HG02970 (cell line): Measurements from ENCODE around the gene ODAD4.

Experiments
- ATAC-seq: cut with Tn5 transposase; IDR thresholded peaks from one replicate; pipeline ENCODE4 v1.9.1; 2021; ENCODE audit warnings: mild to moderate bottlenecking, moderate library complexity, moderate number of reproducible peaks; ENCODE audit not compliant: unreplicated experiment, low FRiP score

The ODAD4 gene

DNA sequence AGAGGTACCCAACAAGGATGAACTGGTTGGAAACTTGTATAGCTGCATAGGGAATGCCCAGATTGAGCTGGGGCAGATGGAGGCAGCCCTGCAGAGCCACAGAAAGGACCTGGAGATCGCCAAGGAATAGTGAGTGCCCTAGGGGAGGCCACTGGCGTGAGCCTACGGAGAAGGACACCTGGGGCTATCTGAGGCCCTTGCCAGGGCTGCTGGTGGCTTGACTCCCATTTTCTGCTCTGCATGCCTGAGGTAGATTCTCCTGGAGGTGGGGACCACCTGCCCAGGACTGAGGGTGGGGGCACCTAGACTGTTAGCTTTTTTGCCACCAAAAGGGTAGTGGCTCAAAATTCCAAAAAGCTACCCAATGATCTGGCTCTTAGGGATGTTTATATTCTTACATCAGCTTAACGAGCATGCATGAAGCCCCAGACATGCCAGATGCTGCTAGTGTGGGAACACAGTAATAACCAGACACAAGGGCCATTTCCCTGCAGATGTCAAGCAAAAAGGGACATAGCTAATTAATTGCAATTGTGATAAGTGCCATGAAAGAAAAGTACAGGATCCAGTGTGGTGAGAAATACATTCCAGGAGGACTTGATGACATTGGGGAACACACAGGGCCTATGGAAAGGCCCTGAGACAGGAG, 8.8 kb downstream of the ODAD4 start:
- no peak for ATAC-seq

DNA sequence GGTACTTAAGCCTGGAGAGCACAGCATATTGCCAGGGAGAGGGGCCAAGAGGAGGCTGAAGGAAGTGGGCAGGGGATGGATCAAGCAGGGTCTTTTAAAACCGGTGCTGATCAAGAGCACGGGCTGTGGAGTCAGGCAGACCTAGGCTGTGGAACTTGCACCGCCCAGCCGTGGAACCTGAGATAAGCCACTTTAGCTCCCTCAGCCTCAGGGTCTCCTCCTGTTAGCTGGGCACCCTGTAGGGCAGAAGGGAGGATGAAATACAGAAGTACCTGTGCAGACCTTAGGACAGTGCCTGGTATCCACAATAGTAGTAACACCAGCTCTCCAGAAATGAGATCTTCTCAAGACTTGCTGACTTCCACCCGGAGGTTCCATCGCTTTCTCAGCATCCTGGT, 9.3 kb downstream of the ODAD4 start:
- ATAC-seq, result no peak

DNA sequence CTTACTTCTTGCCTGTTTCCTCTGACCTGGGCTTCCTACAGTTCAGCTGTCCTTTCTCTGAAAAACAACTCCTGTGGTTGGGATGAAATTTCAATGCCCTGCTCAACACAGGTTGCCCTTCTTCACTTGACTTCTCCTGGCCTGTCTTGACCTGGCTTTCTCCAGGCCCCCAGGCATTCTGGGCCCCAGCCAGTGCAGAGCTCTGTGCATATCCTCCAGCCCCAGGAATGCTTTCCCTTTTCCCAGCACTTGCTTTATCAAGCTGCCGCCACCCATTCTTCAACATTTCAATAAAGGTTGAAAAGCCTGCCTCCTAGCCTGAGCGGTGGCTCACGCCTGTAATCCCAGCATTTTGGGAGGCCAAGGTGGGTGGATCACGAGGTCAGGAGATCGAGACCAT, 10.8 kb downstream of the ODAD4 start:
- ATAC-seq, result no peak

DNA sequence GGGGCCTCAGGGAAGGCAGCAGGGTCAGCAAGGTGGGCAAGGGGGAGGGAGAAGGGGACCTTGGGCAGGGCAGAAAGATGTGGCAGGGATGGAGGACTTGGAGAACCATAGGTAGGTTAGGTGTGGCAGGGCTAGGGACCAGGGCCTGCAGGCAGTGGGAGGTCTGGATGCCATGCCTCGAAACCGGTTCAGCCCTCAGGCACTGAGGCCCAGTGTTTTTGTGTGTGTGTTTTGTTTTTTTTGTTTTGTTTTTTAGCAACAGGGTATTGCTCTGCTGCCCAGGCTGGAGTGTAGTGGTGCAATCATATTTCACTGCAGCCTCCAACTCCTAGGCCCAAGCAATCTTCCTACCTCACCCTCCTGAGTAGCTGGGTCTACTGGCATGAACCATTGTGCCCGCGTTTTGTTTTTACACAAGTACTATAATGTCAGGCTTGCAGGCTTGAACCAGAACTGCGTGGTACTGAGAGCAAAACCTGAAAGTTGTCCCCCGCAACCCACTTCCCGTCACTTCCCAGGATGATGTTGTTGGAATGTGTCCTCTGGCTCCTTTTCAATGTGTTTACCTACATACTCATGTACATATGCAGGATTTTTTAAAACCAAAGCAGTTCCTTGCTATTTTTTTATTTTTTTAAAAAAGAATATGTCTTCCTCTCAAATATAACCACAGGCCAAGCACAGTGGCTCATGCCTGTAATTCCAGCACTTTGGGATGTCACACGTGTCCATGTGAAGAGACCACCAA, 12.4 kb downstream of the ODAD4 start:
- ATAC-seq, result no peak

DNA sequence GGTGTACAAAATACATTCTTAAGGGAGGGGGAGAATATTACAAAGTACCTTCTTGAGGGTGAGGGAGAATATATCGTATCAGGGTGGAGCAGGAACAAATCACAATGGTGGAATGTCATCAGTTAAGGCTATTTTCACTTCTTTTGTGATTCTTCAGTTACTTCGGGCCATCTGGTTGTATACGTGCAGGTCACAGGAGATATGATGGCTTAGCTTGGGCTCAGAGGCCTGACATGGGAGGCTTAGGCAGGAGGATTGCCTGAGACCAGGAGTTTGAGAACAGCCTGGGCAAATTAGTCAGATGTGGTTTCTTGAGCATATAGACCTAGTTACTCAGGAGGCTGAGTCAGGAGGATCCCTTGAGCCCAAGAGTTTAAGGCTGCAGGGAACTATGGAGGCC, 13.1 kb downstream of the ODAD4 start:
- no peak for ATAC-seq

DNA sequence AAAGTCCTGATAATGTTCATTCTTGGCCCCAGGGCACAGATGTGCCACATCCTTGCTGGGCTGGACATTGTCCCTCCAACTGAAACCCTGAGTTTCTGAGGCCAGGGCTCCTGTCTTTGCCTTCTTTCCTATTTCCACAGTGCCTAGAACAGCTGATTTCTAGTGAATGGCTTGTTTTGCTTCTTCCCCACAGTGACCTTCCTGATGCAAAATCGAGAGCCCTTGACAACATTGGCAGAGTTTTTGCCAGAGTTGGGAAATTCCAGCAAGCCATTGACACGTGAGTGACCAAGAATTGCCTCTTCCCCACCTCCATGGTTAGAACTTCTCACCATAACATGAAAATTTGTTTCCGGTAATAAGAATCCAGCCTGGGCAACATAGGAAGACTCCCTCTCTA, 14.5 kb downstream of the ODAD4 start:
- no peak for ATAC-seq

DNA sequence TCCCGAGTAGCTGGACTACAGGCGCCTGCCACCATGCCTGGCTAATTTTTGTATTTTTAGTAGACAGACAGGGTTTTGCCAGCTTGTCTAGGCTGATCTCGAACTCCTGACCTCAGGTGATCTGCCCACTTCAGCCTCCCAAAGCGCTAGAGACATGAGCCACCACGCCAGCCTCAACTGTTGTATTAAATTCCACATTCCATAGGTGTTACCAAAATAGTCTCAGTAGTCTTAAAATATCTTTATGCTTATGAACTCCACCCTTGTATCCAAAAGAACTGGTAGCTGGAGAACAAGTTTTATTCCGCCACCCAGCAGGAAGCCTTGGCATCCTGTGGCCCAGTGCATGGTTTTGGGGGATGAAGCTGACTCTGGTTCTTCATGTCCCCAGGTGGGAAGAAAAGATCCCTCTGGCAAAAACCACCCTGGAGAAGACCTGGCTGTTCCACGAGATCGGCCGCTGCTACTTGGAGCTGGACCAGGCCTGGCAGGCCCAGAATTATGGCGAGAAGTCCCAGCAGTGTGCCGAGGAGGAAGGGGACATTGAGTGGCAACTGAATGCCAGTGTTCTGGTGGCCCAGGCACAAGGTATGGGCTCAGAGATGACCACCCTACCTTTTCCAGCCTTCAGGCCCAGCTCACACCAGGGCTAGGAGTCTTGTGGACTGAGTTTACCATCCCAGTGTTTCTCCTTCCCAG, 18.5 kb downstream of the ODAD4 start:
- ATAC-seq, result no peak

DNA sequence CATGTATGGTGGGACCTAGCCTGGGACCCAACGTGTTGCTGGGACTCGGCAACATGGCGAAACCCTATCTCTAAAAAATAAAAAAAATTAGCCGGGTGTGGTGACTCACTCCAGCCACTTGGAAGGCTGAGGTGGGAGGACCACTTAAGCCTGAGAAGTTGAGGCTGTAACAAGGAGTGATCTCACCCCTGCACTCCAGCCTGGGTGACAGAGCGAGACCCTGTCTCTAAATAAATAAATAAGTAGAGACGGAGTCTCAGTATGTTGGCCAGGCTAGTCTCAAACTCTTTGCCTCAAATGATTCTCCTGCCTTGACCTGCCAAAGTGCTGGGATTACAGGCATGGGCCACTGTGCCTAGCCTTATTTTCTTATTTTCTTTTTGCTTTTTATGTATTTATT, 26.1 kb downstream of the ODAD4 start:
- no peak for ATAC-seq

DNA sequence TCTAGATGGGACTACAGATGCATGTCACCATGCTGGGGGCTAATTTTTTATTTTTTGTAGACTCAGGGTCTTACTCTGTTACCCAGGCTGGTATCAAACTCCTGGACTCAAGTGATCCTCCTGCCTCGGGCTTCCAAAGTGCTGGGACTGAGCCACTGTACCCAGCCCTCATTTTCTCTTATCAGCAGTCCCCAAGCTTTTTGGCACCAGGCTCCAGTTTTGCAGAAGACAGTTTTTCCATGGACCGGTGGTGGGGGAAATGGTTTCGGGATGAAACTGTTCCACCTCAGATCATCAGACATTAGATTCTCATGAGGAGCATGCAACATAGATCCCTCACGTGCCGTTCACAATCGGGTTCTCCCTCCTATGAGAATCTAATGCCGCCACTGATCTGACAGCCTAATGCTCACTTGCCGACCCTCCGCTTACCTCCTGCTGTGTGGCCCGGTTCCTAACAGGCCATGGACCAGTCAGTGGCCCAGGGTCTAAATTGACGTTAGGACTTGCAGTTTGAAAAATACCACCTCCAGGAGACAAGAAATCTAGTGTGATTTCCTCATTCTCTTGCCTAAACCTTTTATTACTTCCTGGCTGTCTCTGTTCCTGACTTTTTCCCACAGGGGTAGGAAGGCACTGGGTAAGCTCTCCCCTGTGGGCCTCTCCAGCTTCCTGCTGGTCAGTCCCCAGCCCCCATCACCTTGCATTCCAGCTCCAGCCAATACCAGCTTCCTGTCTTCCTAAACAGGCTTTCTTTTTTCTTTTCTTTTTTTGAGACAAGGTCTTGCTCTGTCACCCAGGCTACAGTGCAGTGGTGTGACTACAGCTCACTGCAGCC, 26.8 kb downstream of the ODAD4 start:
- ATAC-seq, result no peak

DNA sequence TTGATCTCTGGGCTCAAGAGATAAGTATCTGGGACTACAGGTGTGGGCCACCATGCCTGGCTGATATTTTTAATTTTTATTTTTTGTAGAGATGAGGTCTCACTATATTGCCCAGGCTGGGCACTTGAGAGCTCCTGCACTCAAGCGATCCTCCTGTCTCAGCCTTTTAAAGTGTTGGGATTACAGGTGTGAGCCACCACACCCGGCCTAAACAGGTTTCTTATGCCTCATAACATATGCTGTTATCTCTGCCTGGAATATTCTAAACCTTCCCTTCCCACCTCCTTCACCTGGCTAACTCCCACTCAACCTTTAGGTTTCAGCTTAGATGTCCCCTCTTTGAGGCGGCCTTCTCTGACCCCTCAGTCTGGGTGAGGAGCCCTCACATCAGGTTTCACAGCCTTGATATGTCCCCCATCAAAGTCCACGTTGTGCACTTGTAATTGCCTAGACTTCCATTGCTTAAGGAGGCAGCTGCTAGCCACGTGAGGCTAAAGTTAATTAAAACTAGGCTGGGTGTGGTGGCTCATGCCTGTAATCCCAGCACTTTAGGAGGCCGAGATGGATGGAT, 27.5 kb downstream of the ODAD4 start:
- no peak for ATAC-seq

DNA sequence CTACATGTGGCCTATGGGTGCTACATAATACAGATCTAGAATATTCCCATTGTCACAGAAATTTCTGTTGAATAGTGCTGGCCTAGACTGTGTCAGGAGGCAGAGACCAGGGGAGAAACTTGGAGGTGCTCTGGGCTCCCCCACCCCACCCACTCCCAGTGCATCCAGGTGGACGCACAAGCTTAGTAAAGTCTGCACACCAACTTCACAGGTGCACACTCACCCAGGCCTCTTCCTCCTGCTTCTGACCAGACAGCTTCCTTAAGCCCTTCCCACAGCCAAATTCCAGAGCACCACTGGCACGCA, 28.6 kb downstream of the ODAD4 start:
- ATAC-seq, result no peak

DNA sequence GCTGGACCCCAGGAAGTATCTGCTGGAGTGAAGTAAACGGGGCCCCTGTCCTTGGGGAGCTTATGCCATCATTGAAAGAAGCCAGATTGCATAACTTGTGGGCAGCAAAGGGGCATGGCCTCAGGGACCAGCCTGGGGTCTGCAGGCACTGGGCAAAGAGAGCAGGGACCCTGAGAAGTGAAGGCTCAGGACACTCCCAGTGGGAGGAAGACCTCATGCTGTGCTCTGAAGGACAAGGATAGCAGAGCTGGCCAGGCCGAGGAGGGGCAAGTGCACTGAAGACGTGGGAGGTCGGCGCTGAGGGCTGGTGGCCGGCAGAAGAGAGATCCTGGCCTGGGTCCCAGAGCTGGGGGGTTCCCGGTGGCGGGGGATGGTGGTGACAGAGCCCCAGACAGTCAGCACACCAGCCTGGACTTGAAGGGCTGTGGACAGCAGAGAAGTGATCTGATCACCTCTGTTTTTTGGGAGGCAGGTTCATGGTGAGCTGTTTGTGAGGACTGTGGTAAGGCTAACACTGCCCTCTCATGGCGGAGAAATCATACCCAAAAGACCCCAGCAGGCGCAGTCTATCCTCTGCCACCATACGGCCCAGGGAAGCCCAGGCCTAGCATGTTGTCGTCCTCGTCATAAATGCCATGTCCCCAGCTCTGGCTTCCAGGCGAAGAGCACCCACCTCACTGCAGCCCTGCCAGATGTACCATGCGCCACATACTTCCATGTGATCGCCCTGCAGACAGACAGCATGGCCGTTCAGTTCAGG, 29.1 kb downstream of the ODAD4 start:
- no peak for ATAC-seq

DNA sequence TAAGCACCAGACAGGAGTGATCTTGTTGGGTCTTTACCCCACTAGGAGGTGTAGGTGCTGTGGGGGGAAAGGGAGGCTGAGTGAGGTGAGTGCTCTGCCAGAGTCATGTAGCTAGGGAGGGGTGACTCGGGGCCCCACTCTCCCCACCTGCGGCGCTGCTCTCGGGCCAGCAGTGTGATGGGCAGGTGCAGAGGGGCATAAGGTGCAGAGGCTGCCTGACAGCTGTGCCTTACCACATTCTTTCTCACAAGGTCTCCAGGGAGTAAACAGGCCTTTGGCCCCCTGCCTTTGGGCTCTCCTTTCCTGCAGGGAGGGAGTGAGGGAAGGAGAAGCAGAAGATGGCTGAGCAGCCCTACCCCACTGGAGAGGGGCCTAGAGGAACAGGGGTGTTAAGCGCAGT, 31.7 kb downstream of the ODAD4 start:
- no peak for ATAC-seq

DNA sequence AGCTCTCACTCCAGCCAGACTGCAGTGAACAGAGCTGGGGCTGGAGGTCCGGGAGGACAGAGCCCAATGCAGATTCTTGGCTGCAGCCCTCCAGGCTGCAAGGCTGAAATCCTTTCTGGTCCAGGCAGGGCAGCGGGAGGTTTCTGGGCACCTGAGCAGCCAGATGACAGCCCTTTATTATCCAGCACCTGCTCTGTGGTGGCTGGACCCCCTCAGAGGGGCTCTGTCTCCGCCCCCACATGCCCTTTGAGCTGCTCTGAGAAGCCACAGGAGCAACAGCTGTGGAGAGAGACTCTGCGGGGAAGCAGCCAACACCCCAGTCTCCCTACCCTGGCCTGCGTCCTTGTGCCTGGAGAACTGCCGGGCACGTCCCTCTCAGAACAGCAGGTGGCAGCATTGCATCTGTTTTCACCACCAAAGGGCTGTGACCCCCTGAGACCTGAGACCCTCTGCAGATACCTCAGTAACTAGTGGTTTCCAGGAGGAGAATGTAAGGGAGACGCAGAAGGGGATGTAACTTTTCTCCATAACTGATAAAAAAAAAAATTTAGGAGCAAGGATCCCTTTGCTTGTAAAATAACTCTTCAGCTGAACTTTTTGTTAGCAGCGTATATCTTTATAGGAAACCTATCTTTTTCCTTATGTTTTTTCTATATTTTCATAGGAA, 32.5 kb downstream of the ODAD4 start:
- no peak for ATAC-seq

DNA sequence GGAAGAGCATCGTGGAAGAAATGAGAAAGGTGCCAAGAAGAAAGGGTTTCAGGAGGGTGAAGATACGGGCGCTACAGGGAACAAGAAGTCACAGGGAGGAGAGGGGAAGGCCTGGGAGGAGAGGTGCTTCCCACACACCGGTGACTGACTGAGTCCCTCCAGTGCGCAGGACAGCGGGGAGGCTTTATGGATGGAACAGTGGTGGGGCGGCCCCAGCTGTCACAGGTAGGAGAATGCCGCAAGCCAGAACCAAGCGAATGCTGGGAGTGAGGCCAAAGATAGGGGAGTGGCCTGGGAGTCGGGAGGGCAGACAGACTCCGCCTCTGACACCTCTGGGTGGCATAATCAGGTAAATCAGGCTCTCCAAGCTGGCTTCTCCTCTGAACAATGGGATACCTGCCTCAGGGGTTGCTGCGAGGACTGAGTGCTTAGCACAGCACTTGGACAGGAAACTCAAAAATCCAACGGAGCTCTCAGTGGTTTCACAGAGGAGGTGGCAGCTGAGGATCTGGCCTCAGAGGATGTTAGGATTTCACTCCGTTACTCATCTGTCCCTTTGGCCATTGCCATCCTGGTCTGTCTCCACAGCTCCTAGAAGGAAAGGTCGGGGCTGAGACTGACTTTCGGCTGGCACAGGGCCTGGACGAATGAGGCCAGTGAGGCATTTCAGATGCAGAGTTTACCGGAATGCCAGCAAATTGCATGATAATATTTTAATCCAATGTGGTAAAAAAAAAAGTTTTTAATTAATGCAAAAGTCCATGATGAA, 35.5 kb downstream of the ODAD4 start:
- peak; percentile 24 for ATAC-seq

DNA sequence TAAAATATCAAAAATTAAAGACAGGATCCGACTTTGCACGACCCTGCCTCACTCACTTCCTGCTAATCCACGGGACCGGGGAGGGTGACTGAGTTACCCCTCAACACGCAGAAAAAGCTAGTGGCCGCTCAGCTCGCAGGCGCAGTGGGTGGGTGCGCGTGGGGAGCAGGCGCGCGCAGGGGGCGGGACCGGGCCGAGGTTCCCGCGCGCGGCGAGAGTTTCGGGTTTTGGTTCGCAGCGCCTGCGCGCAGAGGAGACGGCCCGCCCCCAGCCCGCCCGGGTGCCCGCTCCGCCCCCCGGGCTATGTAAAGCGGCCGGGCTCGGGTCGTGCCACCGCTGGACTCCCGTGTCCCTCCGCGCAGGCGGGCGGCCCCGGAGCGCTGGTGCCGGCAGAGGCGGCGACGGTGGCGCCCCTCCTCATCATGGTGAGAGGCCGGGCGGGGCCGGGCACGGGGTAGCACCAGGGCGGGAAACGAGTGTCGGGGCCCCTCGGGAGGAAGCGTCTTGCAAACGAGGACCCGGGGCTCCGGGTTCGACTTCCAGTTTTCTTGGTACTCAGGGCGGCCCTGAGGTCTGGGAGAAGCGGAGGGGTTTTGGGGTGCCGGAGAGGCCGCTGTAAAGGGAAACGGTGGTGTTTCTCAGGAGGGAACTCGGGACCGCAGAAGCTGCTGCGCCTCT, 36.2 kb downstream of the ODAD4 start, which contains the start of gene CNP:
Gene CNP, plus strand, starts transcription at position 333 of the 678 bp plus-strand sequence. Its CDS starts 90 bp downstream, at position 423.
- ATAC-seq, result peak; percentile 67

DNA sequence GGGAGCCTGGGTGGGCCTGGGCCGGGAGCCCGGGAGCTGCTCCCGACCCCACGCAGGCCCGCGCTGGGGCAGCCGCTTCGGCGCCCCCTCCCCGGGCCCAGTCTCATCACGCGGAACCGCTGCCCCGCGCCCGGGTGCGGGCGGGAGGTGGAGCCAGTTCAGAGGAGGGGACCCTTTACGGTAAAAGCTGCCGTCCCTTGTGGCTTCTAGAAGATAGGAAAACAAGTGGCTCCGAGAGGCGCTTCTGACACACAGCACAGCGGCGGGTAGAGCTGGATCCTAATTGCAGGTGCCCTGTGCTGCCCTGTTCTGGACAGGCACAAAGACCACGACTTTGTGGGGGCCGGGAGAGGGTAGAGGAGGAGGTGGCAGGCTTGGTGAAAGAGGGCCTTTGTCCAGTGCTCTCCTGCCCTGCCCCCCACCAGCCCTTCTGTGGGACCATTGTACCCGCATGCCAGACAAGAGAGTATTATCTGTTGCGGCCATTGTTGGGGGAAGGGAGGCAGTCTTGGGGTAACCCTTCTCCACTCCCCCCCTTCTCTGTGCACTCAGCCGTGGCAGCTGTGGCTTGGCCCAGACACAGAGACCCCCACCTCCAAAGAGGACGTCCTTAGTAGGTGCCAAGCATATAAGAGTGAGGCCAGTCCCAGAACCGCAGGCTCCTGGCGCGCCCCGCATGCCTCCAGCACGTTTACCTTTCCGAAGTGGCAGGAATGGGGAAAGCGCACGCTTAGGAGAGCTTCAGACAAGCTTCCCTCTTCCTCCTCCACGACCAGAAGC, 36.9 kb downstream of the ODAD4 start:
- ATAC-seq, result no peak
